ENCODE data around the gene CHAF1A. TPM values are rescaled to one million over a fixed set of nuclear protein-coding genes. Genes with fewer than 3 reads are reported as not detected.

Gene CHAF1A
- total RNA-seq, 1 experiment from 2014 or later: 55.8 TPM

GRCh38 chr19:4488496-4488895 lies 86.1 kb downstream of the CHAF1A start:
- no peak for DNase-seq (ENCODE audit: low read depth)

- no peak for DNase-seq (ENCODE audit: low read depth)
Observed at GRCh38 chr19:4491446-4491845, 89.0 kb downstream of the CHAF1A start.

GRCh38 chr19:4492337-4493103 lies 90.1 kb downstream of the CHAF1A start:
- no peak for DNase-seq (ENCODE audit: low read depth)

Other genes with a start within 250 kb of the CHAF1A start
- gene CREB3L3, start 249.0 kb upstream of the CHAF1A start, total RNA-seq (2014; rRNA removed; shearing (Covaris generic)): 0.17 TPM in 1 of 2 replicates, not detected in the other
- 19.0 and 23.9 TPM in 2 replicates for gene SIRT6, start 220.1 kb upstream of the CHAF1A start, total RNA-seq (2014; rRNA removed; shearing (Covaris generic))
- gene ANKRD24, start 220.0 kb upstream of the CHAF1A start, total RNA-seq (2014; rRNA removed; shearing (Covaris generic)): 0.34 and 0.74 TPM in 2 replicates
- gene EBI3, start 173.1 kb upstream of the CHAF1A start, total RNA-seq (2014; rRNA removed; shearing (Covaris generic)): 3.0 and 7.0 TPM in 2 replicates
- 48.0 and 51.7 TPM in 2 replicates for gene YJU2, start 155.6 kb upstream of the CHAF1A start, total RNA-seq (2014; rRNA removed; shearing (Covaris generic))
- not detected in 2 replicates for gene SHD, start 123.4 kb upstream of the CHAF1A start, total RNA-seq (2014; rRNA removed; shearing (Covaris generic))
- not detected in 2 replicates for gene TMIGD2, start 100.3 kb upstream of the CHAF1A start, total RNA-seq (2014; rRNA removed; shearing (Covaris generic))
- gene FSD1, start 98.0 kb upstream of the CHAF1A start, total RNA-seq (2014; rRNA removed; shearing (Covaris generic)): 28.3 and 47.4 TPM in 2 replicates
- gene STAP2, start 63.8 kb upstream of the CHAF1A start, total RNA-seq (2014; rRNA removed; shearing (Covaris generic)): 28.9 and 35.7 TPM in 2 replicates
- 0.95 and 2.5 TPM in 2 replicates for gene MPND, start 59.1 kb upstream of the CHAF1A start, total RNA-seq (2014; rRNA removed; shearing (Covaris generic))
- 44.3 and 52.8 TPM in 2 replicates for gene SH3GL1, start 2.1 kb upstream of the CHAF1A start, total RNA-seq (2014; rRNA removed; shearing (Covaris generic))
- gene UBXN6, start 55.2 kb downstream of the CHAF1A start, total RNA-seq (2014; rRNA removed; shearing (Covaris generic)): 57.9 and 72.7 TPM in 2 replicates
- 57.4 and 79.1 TPM in 2 replicates for gene HDGFL2, start 69.7 kb downstream of the CHAF1A start, total RNA-seq (2014; rRNA removed; shearing (Covaris generic))
- 0.57 and 0.69 TPM in 2 replicates for gene PLIN4, start 115.8 kb downstream of the CHAF1A start, total RNA-seq (2014; rRNA removed; shearing (Covaris generic))
- 0.15 and 1.3 TPM in 2 replicates for gene PLIN5, start 132.6 kb downstream of the CHAF1A start, total RNA-seq (2014; rRNA removed; shearing (Covaris generic))
- 0.03 and 0.69 TPM in 2 replicates for gene LRG1, start 137.4 kb downstream of the CHAF1A start, total RNA-seq (2014; rRNA removed; shearing (Covaris generic))
- gene SEMA6B, start 157.0 kb downstream of the CHAF1A start, total RNA-seq (2014; rRNA removed; shearing (Covaris generic)): 2.3 and 3.2 TPM in 2 replicates
- 6.5 and 6.8 TPM in 2 replicates for gene TNFAIP8L1, start 236.9 kb downstream of the CHAF1A start, total RNA-seq (2014; rRNA removed; shearing (Covaris generic))